A172 (cell line): ENCODE measurements around the gene GP2. TPM values are rescaled to one million over a fixed set of nuclear protein-coding genes. Genes with fewer than 3 reads are reported as not detected.

Experiments
- total RNA-seq: library from RNA; depleted of rRNA; stranded (reverse); fragments of >200 nt; shearing (Covaris generic); gene quantifications from 2 replicates; pipeline ENCODE4 v1.2.3, GENCODE V29; 2014; rRNA removed

The GP2 gene
- total RNA-seq, 1 experiment from 2014 or later, result not detected

Other genes with a start within 250 kb of the GP2 start
- not detected in 2 replicates for gene UMOD, start 25.2 kb upstream of the GP2 start, total RNA-seq
- not detected in 2 replicates for gene PDILT, start 77.2 kb upstream of the GP2 start, total RNA-seq
- 0.74 TPM in 1 of 2 replicates, not detected in the other for gene ACSM5, start 82.0 kb upstream of the GP2 start, total RNA-seq
- gene ACSM2A, start 124.0 kb upstream of the GP2 start, total RNA-seq, result not detected in 2 replicates
- gene ACSM2B, start 248.9 kb upstream of the GP2 start, total RNA-seq, result not detected in 2 replicates